Esophagus squamous epithelium (tissue), 5 donors: ENCODE data around the gene PINK1. TPM values are rescaled to one million over a fixed set of nuclear protein-coding genes. Genes with fewer than 3 reads are reported as not detected.

Source experiments
- DNase-seq: peaks from one replicate; lab custom pipeline; 2025; lab: John Stamatoyannopoulos, UW
- H3K27ac ChIP-seq, 4 donors: fragments of 200-600 bp; sonication (generic); one replicate each; pipeline ENCODE4 v1.5.1; 2016 to 2019; ENCODE audit warnings: mild to moderate bottlenecking in 1 of 4
- H3K27me3 ChIP-seq, 4 donors: fragments of 200-600 bp; sonication (generic); 1 replicate in 3 of 4; 2 replicates in 1 of 4; pipeline versions ENCODE4 v1.5.1 to v1.6.0; 2017 to 2021; ENCODE audit warnings: antibody characterized with exemption in 1 of 4
- H3K36me3 ChIP-seq, 3 donors: fragments of 200-600 bp; sonication (generic); one replicate each; pipeline ENCODE4 v1.5.1; 2016 to 2019
- H3K4me1 ChIP-seq, 3 donors: fragments of 200-600 bp; sonication (generic); one replicate each; pipeline ENCODE4 v1.5.1; 2017 to 2019
- H3K4me3 ChIP-seq, 4 donors: fragments of 200-600 bp; sonication (generic); 1 replicate in 3 of 4; 2 replicates in 1 of 4; pipeline ENCODE4 v1.5.1; 2016 to 2019; ENCODE audit warnings: mild to moderate bottlenecking in 2 of 4, moderate library complexity in 1 of 4
- H3K9me3 ChIP-seq, 3 donors: fragments of 200-600 bp; sonication (generic); one replicate each; pipeline ENCODE4 v1.5.1; 2016 to 2019
- CTCF ChIP-seq, 6 experiments: fragments of 450-650 bp in 4 of 6; fragments of 200-600 bp in 2 of 6; sonication (generic) in 2 of 6; IDR thresholded peaks; one replicate each; pipeline ENCODE4 v1.5.1; 2016 to 2019; ENCODE audit warnings: antibody characterized with exemption in 6 of 6, mild to moderate bottlenecking in 4 of 6, moderate library complexity in 4 of 6
- POLR2A ChIP-seq, 4 donors: fragments of 450-650 bp; IDR thresholded peaks; one replicate each; pipeline ENCODE4 v1.6.1; 2017; ENCODE audit warnings: antibody characterized with exemption in 4 of 4, mild to moderate bottlenecking in 4 of 4, moderate library complexity in 3 of 4
- WGBS, 2 donors: methylation state at CpG; one replicate each; pipeline ENCODE4 v1.1.5; 2018; 5-methylcytosine and 5-hydroxymethylcytosine counted together
- intact Hi-C: fragments of 100-400 bp; cut with DNase I; formaldehyde crosslinking; loops from one replicate; pipeline ENCODE4 v1.15.0; 2022
- total RNA-seq, 4 donors: library from RNA; depleted of rRNA; stranded (reverse); fragments of >200 nt; gene quantifications; one replicate each; pipeline ENCODE4 v1.1.0, GENCODE V29; 2016
- donor health status: DM: yes; HTN: yes; CAD: no.

The PINK1 gene
- total RNA-seq, 4 donors from 2014 or later = 55.0 to 110 (median 77.1) TPM

- no peak for DNase-seq
- Histone ChIP-seq H3K4me1 (no peaks in the 10 kb centered on the region), H3K27ac (no peak overlapping the region), H3K36me3 (no peaks in the 10 kb centered on the region), H3K4me3 (no peak overlapping the region), H3K27me3 (peaks cover 0 to 5% (median 0%) of the 10 kb centered on the region in 4 donors), H3K9me3 (no peaks in the 10 kb centered on the region)
- intact Hi-C loops = no loop called here
- WGBS, 2 donors = 62 to 75% methylated on average over 3 of the region's 3 CpGs
- no peak for TF ChIP-seq POLR2A (IDR thresholded peaks at IDR 0.05)
- TF ChIP-seq CTCF (IDR thresholded peaks at IDR 0.05) = no peak
These were observed 7.8 kb upstream of the PINK1 start for GRCh38 chr1:20625176-20626097.

GRCh38 chr1:20626098-20626427 is 7.2 kb upstream of the PINK1 start:
- Histone ChIP-seq H3K4me3 (no peak overlapping the region), H3K4me1 (no peaks in the 10 kb centered on the region), H3K27ac (no peak overlapping the region), H3K27me3 (peaks cover 0 to 8% (median 0%) of the 10 kb centered on the region in 4 donors), H3K9me3 (no peaks in the 10 kb centered on the region), H3K36me3 (no peaks in the 10 kb centered on the region)
- no peak for TF ChIP-seq CTCF (IDR thresholded peaks at IDR 0.05)
- DNase-seq = no peak
- 65 to 67% methylated on average over 1 of the region's 1 CpG for WGBS, 2 donors
- intact Hi-C loops = no loop called here

GRCh38 chr1:20626524-20626923 is 6.7 kb upstream of the PINK1 start:
- WGBS, 2 donors = 41 to 54% methylated on average over 1 of the region's 1 CpG
- H3K9me3 ChIP-seq = no peaks in the 10 kb centered on the region
- intact Hi-C loops = no loop called here
- H3K4me3 ChIP-seq = no peak overlapping the region
- no peaks in the 10 kb centered on the region for H3K36me3 ChIP-seq
- H3K27ac ChIP-seq = no peak overlapping the region
- no peaks in the 10 kb centered on the region for H3K4me1 ChIP-seq
- peaks cover 0 to 10% (median 0%) of the 10 kb centered on the region in 4 donors for H3K27me3 ChIP-seq
- no peak for TF ChIP-seq CTCF (IDR thresholded peaks at IDR 0.05)
- no peak for TF ChIP-seq POLR2A (IDR thresholded peaks at IDR 0.05)
- DNase-seq = no peak

- H3K27me3 ChIP-seq = peaks cover 0 to 10% (median 0%) of the 10 kb centered on the region in 4 donors
- H3K9me3 ChIP-seq = no peaks in the 10 kb centered on the region
- H3K27ac ChIP-seq = no peak overlapping the region
- WGBS, 2 donors = 34 to 38% methylated on average over 4 of the region's 4 CpGs
- intact Hi-C loops = loop anchor here (10.0 kb wide), 1 partner anchor 56 kb away; no protein-coding TSS in a partner anchor
- H3K4me1 ChIP-seq = peaks cover 10 to 31% (median 17%) of the 10 kb centered on the region in 3 donors
- H3K36me3 ChIP-seq = no peaks in the 10 kb centered on the region
- H3K4me3 ChIP-seq = no peak overlapping the region
- DNase-seq = no peak
- TF ChIP-seq CTCF (IDR thresholded peaks at IDR 0.05) = no peak
- no peak for TF ChIP-seq POLR2A (IDR thresholded peaks at IDR 0.05)
These were observed 2.5 kb upstream of the PINK1 start for GRCh38 chr1:20630729-20631128.

- H3K9me3 ChIP-seq = no peaks in the 10 kb centered on the region
- no peak overlapping the region for H3K27ac ChIP-seq
- TF ChIP-seq CTCF (IDR thresholded peaks at IDR 0.05) (no peak), POLR2A (IDR thresholded peaks at IDR 0.05) (no peak)
- peaks cover 4 to 7% (median 7%) of the 10 kb centered on the region in 3 donors for H3K36me3 ChIP-seq
- intact Hi-C loops = loop anchor here (10.0 kb wide), 1 partner anchor 58 kb away; no protein-coding TSS in a partner anchor
- H3K27me3 ChIP-seq = peaks cover 0 to 5% (median 0%) of the 10 kb centered on the region in 4 donors
- DNase-seq = no peak
- 69 to 90% methylated on average over 3 of the region's 3 CpGs for WGBS, 2 donors
- H3K4me1 ChIP-seq = peaks cover 10 to 35% (median 19%) of the 10 kb centered on the region in 3 donors
- no peak overlapping the region for H3K4me3 ChIP-seq
These were observed 872 bp upstream of the PINK1 start for GRCh38 chr1:20632386-20632785.
